Osteoblast (primary cell): ENCODE results near the gene ZC3H12C. TPM values are rescaled to one million over a fixed set of nuclear protein-coding genes. Genes with fewer than 3 reads are reported as not detected.

Source experiments
- DNase-seq: peaks from one replicate; pipeline ENCODE4 v3.0.0; 2011; ENCODE audit warnings: low spot score, mixed read lengths; ENCODE audit not compliant: insufficient read length; ENCODE audit errors: missing footprints
- H2AFZ ChIP-seq: 2 replicates; pipeline ENCODE4 v1.6.0; 2011; ENCODE audit warnings: mild to moderate bottlenecking, low read length
- H3K27ac ChIP-seq: 2 replicates; pipeline ENCODE4 v1.5.1; 2011; ENCODE audit warnings: mild to moderate bottlenecking, low read depth, low read length, moderate library complexity
- H3K27me3 ChIP-seq: 2 replicates; pipeline ENCODE4 v1.6.0; 2012; ENCODE audit warnings: mild to moderate bottlenecking, control low read depth, inconsistent platforms, low read length, moderate library complexity; ENCODE audit not compliant: insufficient read depth
- H3K36me3 ChIP-seq: 2 replicates; pipeline ENCODE4 v1.5.1; 2011; ENCODE audit warnings: mild to moderate bottlenecking, low read length, control low read depth, moderate library complexity; ENCODE audit not compliant: insufficient read depth
- H3K4me1 ChIP-seq: 2 replicates; pipeline ENCODE4 v1.5.1; 2011; ENCODE audit warnings: mild to moderate bottlenecking, low read length, control low read depth, moderate library complexity; ENCODE audit not compliant: insufficient read depth
- H3K4me2 ChIP-seq: 2 replicates; pipeline ENCODE4 v1.6.0; 2011; ENCODE audit warnings: mild to moderate bottlenecking, low read length; ENCODE audit not compliant: insufficient read depth
- H3K4me3 ChIP-seq: fragments of 200-600 bp; sonication (generic); 3 replicates; pipeline ENCODE4 v1.5.1; 2012; ENCODE audit warnings: mild to moderate bottlenecking, low read length, inconsistent platforms; ENCODE audit not compliant: insufficient read depth
- H3K79me2 ChIP-seq: 2 replicates; pipeline ENCODE4 v1.6.0; 2012; ENCODE audit warnings: mild to moderate bottlenecking, low read length, control low read depth, inconsistent platforms; ENCODE audit not compliant: insufficient read depth
- H3K9me3 ChIP-seq: 2 replicates; pipeline ENCODE4 v1.5.1; 2011; ENCODE audit warnings: low read depth, low read length, control low read depth
- H4K20me1 ChIP-seq: 2 replicates; pipeline ENCODE4 v1.6.0; 2012; ENCODE audit warnings: mild to moderate bottlenecking, low read length, control low read depth; ENCODE audit not compliant: insufficient read depth
- CTCF ChIP-seq: IDR thresholded peaks from 2 replicates; pipeline ENCODE4 v1.5.1; 2011; ENCODE audit warnings: mild to moderate bottlenecking, low read depth, low read length, moderate library complexity; ENCODE audit errors: extremely low read depth
- total RNA-seq: library from RNA; depleted of rRNA; stranded (reverse); fragments of >200 nt; gene quantifications from 2 replicates; pipeline ENCODE4 v1.2.3, GENCODE V29; 2012

The ZC3H12C gene
- total RNA-seq, 1 donor = 10.5 TPM

GRCh38 chr11:110087812-110088534 lies 5.2 kb upstream of the ZC3H12C start:
- Histone ChIP-seq H3K79me2 (no peaks in the 10 kb centered on the region), H3K4me3 (no peak overlapping the region), H3K36me3 (no peaks in the 10 kb centered on the region), H3K4me1 (peaks cover 22% of the 10 kb centered on the region), H2AFZ (no peak overlapping the region), H3K27me3 (no peaks in the 10 kb centered on the region), H3K27ac (no peak overlapping the region), H3K4me2 (no peak overlapping the region), H3K9me3 (no peaks in the 10 kb centered on the region), H4K20me1 (no peaks in the 10 kb centered on the region)
- no peak for TF ChIP-seq CTCF
- peak; percentile 74 for DNase-seq

- no peaks in the 10 kb centered on the region for H3K79me2 ChIP-seq
- no peak overlapping the region for H3K4me3 ChIP-seq
- H3K27me3 ChIP-seq = no peaks in the 10 kb centered on the region
- H3K27ac ChIP-seq = no peak overlapping the region
- no peaks in the 10 kb centered on the region for H3K9me3 ChIP-seq
- peaks cover 22% of the 10 kb centered on the region for H3K4me1 ChIP-seq
- no peaks in the 10 kb centered on the region for H3K36me3 ChIP-seq
- no peak for TF ChIP-seq CTCF
- no peak overlapping the region for H3K4me2 ChIP-seq
- DNase-seq = no peak
- H4K20me1 ChIP-seq = no peaks in the 10 kb centered on the region
- no peak overlapping the region for H2AFZ ChIP-seq
Observed at GRCh38 chr11:110088535-110089344, 4.5 kb upstream of the ZC3H12C start.

GRCh38 chr11:110089617-110090282 lies 3.4 kb upstream of the ZC3H12C start:
- Histone ChIP-seq H3K4me2 (no peak overlapping the region), H3K27ac (no peak overlapping the region), H3K9me3 (no peaks in the 10 kb centered on the region), H3K4me3 (no peak overlapping the region), H3K27me3 (no peaks in the 10 kb centered on the region), H3K36me3 (no peaks in the 10 kb centered on the region), H3K79me2 (peaks cover 7% of the 10 kb centered on the region), H3K4me1 (peaks cover 28% of the 10 kb centered on the region), H4K20me1 (no peaks in the 10 kb centered on the region), H2AFZ (no peak overlapping the region)
- DNase-seq = no peak
- TF ChIP-seq CTCF = no peak
